Frontal cortex (tissue), 4 donors: Measurements from ENCODE around the gene MTUS2. TPM values are rescaled to one million over a fixed set of nuclear protein-coding genes. Genes with fewer than 3 reads are reported as not detected.

ENCODE experiments used
- DNase-seq, 2 donors: peaks; one replicate each; pipeline ENCODE4 v3.0.0; 2012; ENCODE audit warnings: low spot score in 2 of 2
- FAIRE-seq: peaks from 2 replicates; lab custom pipeline; 2012; peaks lifted over from hg19 to GRCh38; lab: Jason Lieb, UNC
- total RNA-seq: library from RNA; depleted of rRNA; stranded (reverse); fragments of >200 nt; gene quantifications from one replicate; pipeline ENCODE4 v1.2.3, GENCODE V29; 2014
- donor health status: control.
- donor health status: control.
- donor health status: control.

MTUS2 gene
- total RNA-seq, 1 donor from 2014 or later = 7.3 TPM

GRCh38 chr13:29423050-29423449 lies 602.9 kb downstream of the MTUS2 start:
- FAIRE-seq (no peak), DNase-seq (no peak)

- no peak for FAIRE-seq
- DNase-seq = no peak
Measured at GRCh38 chr13:29427937-29428309, 607.8 kb downstream of the MTUS2 start.

- FAIRE-seq = no peak
- peak in 1 of 2 donors; percentile 28 for DNase-seq
Measured at GRCh38 chr13:29428310-29429181, 608.4 kb downstream of the MTUS2 start.

GRCh38 chr13:29429286-29429900 lies 609.3 kb downstream of the MTUS2 start:
- no peak for FAIRE-seq
- no peak for DNase-seq

DNA sequence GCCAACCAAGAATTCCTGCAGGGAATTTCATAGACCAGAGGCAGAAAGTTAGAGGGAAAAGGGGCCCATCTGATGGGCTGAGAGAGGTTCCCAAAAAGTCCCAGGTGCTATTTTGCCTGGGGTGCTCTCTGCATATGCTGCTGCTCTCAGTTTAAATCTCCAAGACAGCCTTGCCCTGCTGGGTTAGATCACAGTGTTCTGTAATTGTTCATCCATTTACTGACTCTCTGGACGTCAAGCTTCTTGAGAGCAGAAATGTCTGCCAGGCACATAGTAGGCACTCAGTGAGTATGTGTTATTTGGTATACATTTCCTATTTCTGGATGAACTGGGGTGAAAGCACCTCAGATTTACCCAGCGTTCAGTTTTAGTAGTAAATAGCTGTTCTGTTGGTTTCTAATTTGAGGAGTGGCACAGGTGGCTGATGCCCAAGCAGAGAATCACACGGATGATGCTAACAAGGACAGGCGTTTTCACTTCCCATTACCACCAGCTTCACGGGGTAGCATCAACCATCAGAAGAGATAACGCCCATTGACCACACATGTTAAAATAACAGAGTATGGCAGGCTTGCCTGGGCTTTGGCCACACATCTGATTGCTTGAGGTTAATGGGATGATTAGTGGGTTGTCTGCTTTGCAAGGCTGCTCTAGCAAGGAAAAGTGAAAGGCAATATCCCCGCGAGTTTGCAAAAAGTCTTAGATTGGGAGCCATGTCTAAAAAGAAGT lies 614.2 kb downstream of the MTUS2 start:
- DNase-seq (no peak), FAIRE-seq (no peak)

DNA sequence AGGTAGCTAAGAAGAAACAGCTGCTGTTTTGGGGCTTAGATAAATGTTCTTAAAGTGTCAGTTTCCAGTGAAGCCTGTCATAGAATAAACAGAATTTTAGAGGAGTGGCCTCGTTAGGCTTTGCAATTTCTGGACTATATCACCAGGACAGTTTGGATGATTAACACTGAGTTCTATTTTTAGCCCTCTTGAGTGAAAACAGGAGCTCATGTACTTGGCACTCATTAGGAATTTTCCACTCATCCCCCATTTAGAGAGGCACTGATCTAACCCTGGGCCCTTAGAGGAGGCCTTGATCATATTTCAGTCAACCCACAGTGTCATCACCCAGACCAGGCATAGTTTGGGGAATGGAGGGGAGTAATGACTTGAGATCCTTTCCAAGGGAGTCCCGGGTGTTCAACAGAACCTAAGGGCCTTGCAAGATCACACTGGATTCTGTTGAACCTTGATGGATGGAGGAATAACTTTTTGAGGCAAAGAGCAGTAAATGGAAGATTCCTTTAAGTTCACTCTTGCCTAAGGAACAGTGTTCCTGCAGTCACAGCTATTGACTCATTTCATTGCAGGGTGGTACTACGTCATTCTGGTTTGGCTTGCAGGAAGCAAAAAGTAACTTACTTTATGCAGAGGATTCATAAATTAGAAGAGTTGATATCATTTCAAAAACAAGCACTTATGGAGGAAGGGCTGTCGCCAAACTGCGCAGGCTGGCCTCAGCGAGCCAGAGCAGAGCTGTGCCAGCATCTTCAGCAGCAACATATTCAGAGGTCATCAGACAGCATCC lies 615.2 kb downstream of the MTUS2 start:
- no peak for FAIRE-seq
- DNase-seq = no peak

- DNase-seq (no peak), FAIRE-seq (no peak)
Measured at GRCh38 chr13:29436291-29436690, 616.2 kb downstream of the MTUS2 start.

GRCh38 chr13:29436721-29437280 lies 616.7 kb downstream of the MTUS2 start:
- FAIRE-seq = no peak

DNA sequence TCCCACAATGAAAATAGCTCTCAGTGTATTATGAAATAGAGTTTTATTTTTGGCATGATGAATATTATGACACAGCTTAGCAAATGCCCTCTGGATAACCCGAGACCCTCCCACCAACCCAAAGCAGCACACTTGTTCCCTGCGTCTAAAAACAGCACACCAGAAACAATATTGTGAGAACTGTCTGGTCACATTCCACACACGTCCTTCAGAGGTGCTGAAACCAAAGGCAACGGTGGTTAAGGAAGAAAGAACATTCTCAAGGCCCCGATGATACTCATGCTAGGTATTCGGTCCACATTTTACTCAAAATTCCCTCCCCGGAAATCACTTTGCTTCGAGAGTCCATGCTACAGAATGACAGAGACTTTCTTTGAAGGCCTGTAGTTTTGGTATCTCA lies 618.6 kb downstream of the MTUS2 start:
- DNase-seq = no peak
- no peak for FAIRE-seq

More at GRCh38 chr13:29436721-29437280, 616.7 kb downstream of the MTUS2 start:
- DNase-seq = no peak

- no peak for DNase-seq
- FAIRE-seq = no peak
Measured at GRCh38 chr13:29439601-29440388, 619.7 kb downstream of the MTUS2 start.

GRCh38 chr13:29441306-29441705 lies 621.2 kb downstream of the MTUS2 start:
- no peak for FAIRE-seq
- no peak for DNase-seq

- DNase-seq = no peak
- FAIRE-seq = no peak
Measured at GRCh38 chr13:29446016-29446415, 625.9 kb downstream of the MTUS2 start.

DNA sequence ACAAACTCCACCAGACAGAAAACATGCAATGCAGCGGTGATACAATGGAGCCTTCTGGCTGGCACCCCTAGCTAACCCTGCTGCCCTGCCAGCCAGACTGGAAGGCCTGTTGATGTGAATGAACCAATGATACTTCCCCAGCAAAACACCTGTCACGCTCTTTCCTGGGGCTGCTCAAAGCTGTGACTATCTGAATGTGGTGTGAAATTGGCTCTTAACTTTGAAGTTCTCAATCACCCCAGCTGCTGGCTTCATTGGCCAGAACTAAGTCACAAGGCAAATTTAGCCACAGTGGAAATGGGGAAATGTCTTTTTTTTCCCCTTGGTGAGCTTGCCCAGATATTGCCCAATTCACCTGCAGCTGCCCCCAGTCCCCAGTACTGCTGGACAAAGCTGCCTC lies 628.0 kb downstream of the MTUS2 start:
- FAIRE-seq = no peak
- no peak for DNase-seq

- FAIRE-seq (no peak), DNase-seq (no peak)
Measured at GRCh38 chr13:29449726-29450125, 629.6 kb downstream of the MTUS2 start.

GRCh38 chr13:29451976-29452375 lies 631.8 kb downstream of the MTUS2 start:
- DNase-seq (no peak), FAIRE-seq (no peak)

DNA sequence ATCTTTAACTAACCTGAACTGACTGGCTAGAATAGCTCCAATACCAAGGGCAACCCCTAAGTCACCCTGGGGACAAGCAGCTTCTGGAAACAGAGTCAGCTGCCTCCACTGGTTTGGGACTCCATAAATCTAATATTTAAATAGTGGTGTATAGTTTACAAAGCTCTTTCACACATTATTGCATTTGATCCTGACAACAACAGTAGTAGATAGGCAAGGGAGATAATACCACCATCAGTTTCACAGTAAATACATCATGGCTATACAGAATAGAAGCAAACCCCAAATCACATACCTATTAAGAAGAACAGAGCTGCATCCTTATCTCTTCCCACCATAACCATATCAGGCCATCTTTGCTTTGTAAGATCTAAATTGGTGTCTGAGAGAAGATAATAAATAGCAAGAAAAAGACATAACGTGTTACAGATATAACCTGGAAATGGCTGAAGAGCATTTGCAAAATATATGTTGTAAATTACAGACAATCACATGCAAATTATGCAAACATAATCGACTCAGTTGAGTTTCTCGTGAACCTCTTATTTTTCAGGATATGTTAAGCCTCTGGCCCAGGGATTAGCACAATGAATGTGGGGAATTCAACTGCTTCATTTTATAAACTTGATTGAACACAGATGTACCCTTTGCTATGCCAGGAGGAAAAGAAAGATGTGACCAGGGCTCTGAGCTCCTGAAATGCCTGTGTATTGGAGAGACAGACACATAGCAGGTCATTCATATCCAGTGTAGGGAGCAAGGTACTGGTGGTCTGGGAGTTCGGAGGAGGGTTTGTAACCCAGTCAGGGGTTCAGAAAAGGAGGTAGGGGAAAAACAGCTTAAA lies 632.9 kb downstream of the MTUS2 start:
- FAIRE-seq (no peak), DNase-seq (no peak)

DNA sequence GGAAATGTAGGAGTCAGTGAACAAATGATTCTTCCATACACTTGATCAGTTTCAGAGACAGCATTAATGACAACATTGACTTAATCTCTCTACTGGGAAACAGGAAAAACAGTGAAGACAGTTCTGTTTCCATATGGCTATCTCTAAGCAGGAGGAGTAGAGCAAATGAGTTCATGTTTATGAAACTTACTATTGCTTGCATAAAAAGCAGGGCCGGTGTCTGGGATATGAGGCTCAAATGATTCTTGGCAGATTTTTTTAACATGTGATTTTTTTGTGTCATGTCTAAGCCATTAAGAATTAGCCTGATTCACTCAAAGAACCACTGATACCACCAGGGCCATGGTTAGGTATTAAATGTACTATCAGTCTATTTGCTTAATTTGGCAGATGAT lies 633.5 kb downstream of the MTUS2 start:
- FAIRE-seq = no peak
- no peak for DNase-seq

GRCh38 chr13:29454931-29455481 lies 634.9 kb downstream of the MTUS2 start:
- no peak for FAIRE-seq
- no peak for DNase-seq
